Daoy (cell line): ENCODE measurements around the gene TLK2. TPM values are rescaled to one million over a fixed set of nuclear protein-coding genes. Genes with fewer than 3 reads are reported as not detected.
"Not testable (repeated sequence)": the region's sequence is repeated elsewhere in the genome, so short reads cannot be mapped to it uniquely, and the experiment has no call there.

Experiments
- DNase-seq: peaks from one replicate; pipeline ENCODE4 v3.0.0-alpha.2; 2015; ENCODE audit warnings: low read depth
- total RNA-seq: library from RNA; depleted of rRNA; stranded (reverse); fragments of >200 nt; shearing (Covaris generic); gene quantifications from 2 replicates; pipeline ENCODE4 v1.2.3, GENCODE V29; 2014

Gene TLK2
- total RNA-seq, 1 experiment from 2014 or later: 52.1 TPM

DNA sequence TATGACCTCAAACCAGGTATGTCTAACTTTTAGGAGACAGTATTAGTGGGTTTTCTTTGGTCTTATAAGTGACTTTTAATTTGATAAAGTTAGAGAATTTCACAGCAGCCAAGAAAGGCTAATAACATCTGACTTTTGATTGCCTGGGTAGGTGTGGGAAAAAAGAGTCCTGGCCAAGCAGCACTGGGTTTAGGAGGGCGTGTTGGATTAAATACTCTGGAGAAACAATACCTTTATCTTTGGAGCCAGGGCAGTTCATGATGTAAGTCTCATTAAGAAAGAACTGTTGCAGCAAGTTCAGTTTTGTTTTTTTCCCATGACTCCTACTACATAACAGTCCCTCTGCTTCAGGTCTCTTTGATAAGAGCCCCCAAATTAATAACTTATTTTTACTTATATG, 122.2 kb downstream of the TLK2 start:
- no peak for DNase-seq

DNA sequence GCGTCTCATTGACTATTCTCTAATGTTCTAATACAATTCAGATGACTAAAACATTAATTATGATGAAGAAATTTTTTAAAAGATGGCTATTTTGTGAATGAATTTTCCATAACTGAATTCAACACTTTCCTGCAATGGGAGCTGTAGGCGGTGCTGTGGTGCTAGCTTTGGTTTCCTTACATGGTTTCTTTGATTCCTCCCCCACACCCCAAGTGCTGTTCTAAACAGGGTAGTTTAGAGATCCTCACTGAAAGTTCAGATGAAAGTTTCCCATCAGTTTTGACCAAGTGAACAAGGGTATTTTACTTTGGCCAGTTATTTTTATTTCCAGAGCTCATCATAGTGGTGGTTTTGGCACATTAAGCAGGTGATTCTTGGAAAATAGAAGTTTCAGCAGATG, 122.8 kb downstream of the TLK2 start:
- DNase-seq: no peak

DNA sequence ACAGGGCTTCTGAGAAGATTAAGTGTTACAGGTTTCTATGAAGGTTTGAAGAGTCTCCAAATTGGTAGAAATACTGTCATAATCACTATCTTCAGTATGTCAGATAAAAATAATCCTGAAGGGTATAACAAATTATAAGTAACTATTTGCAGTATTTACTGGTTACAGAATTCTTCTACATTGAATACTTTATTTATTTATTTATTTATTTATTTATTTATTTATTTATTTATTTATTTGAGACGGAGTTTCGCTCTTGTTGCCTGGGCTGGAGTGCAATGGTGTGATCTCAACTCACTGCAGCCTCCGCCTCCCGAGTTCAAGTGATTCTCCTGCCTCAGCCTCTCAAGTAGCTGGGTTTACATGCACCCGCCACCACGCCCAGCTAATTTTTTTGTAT, 125.2 kb downstream of the TLK2 start:
- not testable (repeated sequence) for DNase-seq

DNA sequence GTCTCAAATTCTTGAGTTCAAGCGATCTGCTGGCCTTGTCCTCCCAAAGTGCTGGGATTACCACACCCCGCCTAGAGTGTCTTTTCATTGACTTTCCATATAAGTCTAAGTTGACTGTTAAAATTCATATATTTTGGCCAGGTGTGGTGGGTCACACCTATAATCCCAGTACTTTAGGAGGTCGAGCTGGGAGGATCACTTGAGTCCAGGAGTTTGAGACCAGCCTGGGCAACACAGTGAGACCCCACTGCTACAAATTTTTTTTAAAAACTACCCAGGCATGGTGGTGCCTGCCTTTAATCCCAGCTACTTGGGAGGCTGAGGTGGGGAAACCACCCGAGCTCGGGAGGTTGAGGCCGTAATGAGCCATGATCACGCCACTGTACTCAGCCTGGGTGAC, 127.0 kb downstream of the TLK2 start:
- DNase-seq: no peak

DNA sequence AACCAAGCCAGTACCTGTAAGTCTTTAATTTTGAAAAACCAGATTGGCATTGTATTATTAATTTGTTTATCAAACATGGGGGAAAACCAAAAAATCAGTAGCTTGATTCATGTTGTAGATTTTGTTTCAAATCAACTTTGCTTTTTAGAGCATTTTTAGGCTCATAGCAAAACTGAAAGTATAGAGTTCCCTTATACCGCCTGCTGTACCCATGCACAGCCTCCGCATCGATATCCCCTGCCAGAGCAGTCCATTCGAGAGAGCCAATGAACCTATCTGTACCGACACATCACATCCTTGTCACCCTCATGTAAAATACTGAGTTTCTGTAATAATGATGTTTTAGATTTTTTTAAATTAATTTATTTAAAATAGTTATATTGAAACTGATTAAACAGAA, 132.7 kb downstream of the TLK2 start:
- no peak for DNase-seq

DNA sequence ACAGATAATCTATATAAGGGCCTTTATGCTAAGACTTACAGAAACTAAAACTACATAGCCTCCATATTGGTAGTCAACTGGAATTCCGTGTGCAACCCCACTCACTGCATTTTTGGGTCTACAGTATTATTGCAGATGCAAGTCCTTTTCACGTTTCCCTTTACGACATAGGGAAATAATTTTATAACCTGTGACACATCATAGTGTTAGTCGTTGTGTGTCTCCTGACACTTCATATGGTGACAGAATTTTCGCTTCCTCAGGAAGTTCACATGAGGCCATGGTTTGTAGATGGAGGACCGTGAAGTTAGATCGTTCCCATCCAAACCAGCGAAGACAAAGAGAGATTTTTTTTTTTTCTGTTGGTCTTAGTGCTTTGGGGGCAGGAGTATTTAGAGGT, 133.1 kb downstream of the TLK2 start:
- no peak for DNase-seq

DNA sequence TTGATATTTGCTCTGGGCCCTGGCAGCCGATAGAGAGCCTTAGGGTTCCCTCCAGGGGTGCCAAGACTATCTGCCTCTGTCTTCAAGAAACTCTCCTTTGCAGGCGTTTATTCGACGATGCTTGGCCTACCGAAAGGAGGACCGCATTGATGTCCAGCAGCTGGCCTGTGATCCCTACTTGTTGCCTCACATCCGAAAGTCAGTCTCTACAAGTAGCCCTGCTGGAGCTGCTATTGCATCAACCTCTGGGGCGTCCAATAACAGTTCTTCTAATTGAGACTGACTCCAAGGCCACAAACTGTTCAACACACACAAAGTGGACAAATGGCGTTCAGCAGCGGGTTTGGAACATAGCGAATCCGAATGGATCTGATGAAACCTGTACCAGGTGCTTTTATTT, 133.7 kb downstream of the TLK2 start:
- not testable (repeated sequence) for DNase-seq

DNA sequence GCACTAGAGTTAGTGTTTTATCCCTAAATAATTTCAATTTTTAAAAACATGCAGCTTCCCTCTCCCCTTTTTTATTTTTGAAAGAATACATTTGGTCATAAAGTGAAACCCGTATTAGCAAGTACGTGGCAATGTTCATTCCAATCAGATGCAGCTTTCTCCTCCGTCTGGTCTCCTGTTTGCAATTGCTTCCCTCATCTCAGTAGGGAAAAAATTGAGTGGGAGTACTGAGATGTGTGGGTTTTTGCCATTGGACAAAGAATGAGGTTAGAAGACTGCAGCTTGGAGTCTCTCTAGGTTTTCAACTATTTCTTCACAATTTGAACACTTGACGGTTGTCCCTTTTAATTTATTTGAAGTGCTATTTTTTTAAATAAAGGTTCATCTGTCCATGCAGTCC, 134.5 kb downstream of the TLK2 start:
- DNase-seq: not testable (repeated sequence)

DNA sequence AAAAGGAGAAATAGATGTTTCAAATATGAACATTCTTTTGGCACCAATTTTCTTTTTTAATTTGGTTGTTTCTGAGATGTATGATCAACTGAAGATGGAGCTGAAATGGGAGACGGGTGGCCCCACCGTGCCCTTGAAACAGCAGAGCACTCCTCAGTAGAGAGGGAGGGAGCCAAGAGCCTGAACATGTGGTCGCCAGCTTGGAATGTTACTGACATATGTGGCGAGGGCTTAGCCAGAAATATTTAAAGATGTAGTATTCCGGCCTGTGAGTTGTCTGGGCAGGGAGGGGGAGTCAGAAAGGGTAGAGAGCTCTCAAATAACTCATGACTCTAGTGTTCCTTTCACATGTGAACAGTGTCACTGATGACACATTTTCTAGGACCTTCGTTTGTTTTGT, 135.5 kb downstream of the TLK2 start:
- DNase-seq: no peak

DNA sequence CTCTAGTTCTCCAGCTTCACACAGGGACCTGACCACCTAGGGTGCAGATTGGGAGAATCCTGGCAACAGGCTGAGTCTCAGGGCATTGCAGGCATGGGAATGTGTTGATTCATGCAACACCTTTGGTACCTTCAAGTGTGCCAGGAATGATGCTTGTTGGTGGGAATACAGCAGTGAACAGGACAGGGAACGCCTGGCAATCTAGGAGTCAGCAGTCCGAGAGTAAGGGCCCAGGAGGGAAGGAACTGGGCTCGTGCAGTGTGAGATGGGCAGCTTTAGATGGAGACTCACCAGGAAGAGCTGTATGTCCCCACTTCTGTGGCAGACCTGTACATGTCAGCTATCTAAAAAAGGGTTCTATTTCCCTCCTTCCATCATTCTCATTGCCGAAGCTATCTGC, 136.9 kb downstream of the TLK2 start:
- no peak for DNase-seq

DNA sequence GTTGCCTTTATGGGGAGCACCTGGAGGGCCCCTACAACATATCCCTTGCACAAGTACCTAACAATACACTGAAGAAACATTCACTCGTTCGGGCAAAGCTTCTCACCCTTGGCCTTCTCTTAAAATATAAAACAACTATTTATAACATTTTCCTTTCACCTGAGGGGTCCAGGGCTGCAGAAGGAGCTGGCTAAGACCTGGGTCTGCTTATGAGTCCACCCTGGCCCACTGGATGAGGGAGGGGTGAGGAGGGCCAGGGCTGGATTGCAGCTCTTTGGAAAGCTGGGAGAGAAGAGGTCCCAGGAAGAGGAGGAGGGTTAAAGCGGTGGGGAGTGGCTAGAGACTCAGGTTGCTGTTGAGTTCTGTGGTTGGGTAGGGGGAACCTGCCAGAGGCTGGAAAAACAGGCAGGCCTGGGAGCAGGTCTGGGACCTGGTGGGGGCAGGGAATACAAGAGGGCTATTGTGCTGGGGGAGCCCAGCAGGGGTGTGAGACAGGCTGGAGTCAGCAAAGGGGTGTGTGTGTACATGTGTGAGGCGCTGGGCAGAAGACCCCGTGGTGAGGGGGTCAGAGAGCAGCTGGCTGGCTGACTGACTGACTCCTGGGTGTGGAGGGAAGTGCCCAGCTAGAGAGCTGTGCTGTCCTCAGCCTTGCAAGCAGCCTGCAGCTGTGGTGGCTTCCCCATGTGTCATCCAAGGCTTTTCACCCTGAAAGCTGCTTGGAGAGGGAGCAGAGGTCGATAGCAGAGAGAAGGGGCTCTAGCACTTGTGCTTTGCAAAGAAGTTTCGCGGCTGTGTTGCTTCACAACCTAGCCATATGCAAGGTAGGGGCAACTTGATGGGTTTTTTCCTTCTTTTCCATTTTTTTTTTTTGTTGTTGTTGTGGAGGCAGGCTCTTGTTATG, 138.6 kb downstream of the TLK2 start:
- DNase-seq: no peak

DNA sequence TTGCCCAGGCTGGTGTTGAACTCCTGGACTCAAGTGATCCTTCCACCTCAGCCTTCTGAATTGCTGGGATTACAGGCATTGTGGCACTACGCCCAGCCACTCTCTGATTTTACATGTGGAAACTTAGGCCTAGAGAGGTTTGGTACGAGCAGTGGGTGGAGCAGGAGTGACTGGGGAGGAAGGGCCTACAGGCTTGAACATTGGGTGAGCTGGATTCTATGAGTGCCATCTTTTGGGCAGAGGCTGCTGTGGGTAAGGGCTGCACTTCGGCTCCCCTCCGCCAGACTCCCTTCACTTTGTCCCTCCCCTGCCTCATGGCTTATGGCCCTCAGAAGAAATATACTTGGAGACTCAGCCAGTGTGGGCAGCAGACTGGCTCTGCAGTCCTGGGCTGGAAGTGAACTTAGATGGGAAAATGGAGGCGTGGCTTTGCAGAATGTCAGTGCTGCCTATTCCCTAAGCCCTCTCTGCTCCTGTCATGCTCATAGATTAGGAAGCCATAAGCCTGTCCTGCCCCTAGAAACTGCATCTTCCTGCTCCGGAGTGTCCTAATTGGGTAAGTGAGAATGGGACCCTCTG, 139.4 kb downstream of the TLK2 start:
- no peak for DNase-seq

DNA sequence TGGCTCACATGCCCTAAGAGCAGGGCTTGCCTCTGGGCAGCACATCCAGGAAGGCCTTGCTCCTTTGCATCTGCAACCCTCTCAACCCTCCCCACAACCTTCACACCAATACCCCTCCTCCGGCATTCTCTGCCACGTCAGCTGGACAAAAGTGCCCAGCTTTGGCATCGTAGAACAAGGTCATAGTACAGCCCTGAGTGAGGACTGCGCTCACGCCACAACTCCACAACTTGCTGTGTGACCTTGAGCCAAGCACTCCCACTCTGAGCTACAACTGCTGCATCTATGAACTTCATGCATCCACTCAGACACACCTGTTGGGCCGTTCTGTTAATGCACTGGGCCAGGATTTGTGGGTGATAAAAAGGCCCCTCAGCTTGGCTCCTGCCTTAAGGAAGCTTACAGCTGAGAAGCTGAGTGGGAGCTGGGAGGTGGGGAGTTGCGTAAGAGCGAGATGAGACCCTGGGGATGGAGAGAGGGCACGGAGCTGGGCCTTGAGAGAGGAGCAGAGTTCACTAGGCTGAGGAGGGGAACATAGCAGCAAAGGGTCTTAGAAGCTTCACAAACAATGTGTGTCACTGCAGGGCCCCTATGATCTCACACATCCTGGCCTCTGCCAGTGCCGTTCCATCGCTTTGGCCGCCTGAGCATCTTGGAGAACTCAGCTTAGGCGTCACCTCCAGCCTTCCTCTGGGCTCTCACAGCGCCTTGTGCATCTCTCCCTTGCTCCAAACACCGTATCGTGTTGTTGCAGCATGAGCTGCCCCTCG, 140.2 kb downstream of the TLK2 start:
- no peak for DNase-seq

DNA sequence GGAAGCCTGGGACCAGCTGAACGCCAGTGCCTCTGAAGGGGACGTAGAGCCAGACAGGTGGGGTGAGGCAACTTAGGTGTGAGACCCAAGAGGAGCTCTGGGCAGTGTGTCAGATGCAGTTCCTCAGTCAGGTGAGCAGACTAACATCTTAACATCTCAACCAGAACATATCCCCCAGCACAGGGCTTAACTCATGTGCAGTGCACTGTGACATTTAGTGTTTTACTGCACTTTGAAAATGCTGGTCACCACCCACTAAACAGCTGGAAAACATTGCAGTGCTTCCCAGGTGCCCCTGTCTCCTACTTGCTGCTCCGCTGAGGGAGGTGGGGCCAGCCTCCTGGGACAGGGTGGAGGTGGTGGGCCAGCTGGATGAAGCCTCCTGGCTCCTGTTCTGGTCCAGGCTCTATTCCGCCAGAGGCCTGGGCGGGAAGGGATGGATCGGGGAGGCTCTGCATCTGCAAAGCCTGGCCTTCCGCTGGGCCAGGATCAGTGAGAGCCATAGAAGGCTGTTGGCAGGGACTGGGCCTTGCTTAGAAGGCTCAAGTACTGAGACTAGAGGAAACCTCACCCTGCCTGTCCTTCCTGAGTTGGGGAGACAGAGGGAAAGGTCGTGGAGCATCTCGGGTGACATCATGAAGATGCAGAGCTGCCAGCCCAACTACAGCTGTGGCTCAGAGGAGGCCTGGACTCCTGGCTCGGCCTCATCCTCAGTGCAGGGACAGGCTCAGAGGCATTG, 141.0 kb downstream of the TLK2 start:
- no peak for DNase-seq

DNA sequence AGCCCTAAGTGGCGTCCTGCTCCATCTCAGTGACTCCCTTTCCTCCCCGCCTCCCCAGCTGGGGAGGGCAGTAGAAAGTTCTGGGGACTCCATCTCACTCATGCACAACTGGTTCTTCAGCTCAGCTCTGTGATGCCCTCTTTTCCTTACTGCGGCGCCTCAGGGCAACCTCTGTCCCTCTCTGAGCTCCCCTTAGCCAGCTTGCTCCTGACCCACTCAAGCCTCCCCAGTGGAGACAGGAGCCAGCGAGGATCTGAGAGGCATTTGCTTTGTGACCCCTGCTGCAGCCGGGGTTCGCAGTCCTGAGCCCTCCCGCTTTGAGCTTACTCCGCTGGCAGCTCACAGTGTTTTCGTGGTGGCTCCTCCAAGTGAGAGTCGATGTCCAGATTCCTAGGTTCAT, 142.6 kb downstream of the TLK2 start:
- no peak for DNase-seq

DNA sequence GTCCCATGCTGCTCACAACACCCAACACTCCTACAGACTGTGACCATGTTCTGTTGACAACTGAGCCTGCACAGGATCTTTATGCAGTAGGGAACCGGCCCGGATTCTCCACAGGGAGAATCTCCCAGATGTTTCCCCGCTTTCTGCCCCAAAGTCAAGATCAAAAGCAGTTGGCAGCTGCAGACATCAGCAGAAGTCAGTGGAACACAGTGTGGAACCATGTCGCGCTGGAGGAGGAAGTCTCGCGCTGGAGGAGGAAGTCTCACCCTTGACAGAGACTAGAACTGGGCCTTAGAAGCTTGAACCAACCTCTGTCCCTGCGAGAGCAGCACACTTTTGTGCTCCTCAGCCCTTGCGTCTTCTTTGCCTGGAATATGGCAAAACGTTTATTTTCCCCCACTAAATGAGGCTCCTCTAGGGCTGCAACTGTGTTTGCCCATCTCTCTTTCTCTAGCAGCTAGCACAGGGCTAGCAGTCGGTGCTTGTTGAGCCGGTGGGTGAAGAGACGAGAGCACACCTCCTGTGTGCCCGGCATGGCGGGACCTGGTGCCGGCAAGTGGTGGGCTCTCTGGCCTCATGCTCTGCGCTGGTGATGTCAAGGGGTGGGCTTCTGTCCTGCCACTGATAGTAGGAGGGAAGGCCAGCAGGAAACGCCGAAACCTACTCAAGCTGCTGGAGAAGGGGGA, 146.7 kb downstream of the TLK2 start:
- DNase-seq: no peak

DNA sequence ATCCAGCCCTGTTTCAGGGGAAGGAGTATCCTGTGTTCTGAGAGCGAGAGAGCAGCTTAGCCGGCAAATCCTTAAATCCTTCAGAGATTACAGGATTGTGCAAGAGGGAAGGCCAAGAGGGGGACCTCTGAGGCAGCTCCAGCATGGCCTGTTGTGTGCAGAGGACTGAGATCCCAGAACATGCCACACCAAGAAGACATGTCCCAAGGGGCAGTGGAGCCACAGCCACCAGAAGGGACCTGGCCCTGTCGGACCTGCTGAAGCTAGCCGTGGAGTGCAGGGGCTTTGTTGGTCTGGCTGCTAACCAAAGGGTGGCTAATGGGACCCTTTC, 147.2 kb downstream of the TLK2 start:
- DNase-seq: no peak

DNA sequence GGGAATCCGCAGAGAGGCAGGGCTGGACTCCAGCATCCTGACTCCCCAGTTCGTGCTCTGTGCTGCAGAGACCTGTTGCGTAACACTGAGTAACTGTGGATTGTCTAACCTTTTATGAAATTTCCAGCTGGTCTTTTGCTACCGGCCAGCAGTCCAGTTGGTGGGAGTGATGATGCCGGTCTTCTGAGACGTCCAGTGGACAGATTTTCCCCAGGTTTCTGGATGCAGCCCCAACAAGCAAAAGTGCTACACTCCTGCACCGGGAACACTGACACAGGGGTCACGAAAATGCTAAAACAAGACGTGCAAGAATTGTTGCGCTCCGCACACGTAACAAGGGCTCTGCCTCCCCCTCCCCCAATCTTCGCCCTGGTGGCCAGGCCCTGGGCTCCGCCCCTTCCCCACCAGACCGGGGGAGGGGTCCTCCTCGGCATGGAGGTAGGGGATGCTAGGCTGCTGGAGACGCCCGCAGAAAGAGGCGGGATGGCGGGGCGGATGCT, 148.1 kb downstream of the TLK2 start:
- no peak for DNase-seq

DNA sequence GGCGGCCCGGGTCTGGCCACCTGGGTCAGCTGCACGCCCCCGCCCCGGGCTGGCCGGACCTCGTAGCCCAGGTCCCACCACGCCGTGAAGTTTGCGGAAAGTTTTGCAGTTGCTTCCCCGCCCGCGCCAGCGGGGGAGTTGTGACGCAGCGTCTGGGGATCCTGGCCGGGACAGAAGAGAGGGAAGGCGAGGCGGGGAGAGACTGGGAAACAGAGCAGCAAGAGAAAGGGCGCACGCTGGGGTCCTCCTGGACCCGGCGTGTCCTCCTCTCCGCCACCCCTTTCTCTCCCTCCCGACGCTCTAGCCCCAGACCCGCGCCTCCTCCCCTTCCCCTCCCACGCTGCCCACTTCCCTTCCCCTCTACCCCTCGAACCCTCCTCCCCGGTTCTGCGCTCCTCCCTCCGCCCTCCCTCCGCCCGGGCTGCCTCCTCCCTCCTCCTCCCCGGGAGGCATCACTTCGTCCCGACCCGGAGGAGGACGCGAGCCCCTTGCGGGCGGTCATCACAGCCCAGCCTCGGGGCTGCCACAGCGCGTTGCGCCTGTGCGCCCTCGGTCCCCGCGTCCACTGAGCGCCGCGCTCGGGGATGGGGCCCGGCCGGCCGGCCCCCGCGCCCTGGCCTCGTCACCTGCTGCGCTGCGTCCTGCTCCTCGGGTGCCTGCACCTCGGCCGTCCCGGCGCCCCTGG, 148.7 kb downstream of the TLK2 start, which contains the start of gene MRC2:
TSS of gene MRC2 (plus strand) at position 452 of the 685 bp plus-strand sequence. CDS start at position 585, 133 bp downstream.
- DNase-seq: peak; percentile 84

DNA sequence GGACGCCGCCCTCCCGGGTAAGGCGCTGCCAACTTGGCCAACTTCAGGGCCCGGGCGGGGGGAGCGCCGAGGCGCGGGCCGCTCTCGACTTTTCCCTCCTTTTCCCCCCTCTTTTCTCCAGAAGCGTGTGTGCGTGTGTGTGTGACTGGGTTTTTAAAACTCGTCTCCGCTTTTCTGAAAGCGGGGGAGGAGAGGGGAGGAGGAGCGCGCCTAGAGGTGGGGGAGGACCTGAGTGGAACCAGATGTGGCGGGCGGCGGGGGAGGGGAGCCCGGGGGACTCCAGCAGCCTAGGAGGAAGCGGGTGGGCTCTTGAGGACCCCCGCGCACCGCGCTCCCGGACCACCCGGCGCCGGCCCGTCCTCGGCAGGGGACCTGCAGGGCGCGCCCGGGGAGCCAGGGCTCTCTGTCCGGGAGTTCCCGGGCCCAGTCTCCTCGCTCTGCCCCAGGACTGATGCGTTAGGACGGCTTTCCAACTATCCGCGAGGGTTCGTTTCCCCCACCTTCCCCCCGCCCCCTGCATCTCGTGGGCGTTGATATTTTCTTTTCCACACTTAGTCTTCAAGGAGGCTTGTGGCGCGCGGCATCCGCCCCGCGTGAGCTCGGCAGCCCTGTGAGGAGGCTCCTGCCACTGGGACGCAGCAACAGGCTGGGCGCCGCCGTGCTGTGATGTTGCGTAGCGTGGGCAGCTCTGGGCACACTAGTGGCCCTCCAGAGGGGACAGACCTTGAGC, 149.4 kb downstream of the TLK2 start:
- peak; percentile 57 for DNase-seq
